Measurements from ENCODE around the gene PEPD. TPM values are rescaled to one million over a fixed set of nuclear protein-coding genes. Genes with fewer than 3 reads are reported as not detected.

PEPD gene
- total RNA-seq, 2 experiments from 2014 or later = 38.1 to 44.5 TPM

DNA sequence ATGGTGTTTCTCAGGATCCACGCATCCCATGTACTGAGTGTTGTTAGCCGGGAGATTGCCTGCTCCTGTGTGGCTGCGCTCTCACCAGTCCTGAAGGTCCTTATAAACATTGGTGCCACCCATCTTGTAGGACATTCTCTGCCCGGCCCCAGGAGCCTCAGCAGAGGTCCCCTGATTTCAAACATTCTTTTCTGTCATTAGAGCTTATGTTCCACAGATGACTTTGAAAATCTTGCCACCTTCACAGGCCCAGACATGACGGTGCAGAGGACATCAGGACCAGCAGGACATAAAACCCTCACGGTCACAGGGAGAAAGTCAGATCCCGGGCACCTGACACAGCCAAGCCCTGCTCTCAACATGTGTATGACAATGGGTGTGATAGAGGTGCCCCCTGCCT, 33.2 kb upstream of the PEPD start:
- no peaks in the 10 kb centered on the region for H3K27me3 Mint-ChIP-seq
- POLR2A ChIA-PET = no interaction called here
- H3K9me3 Mint-ChIP-seq = no peaks in the 10 kb centered on the region
- H3K27ac Mint-ChIP-seq = no peak overlapping the region
- CTCF ChIA-PET = no interaction called here
- H3K4me1 Mint-ChIP-seq = no peaks in the 10 kb centered on the region
- H3K4me3 Mint-ChIP-seq = no peak overlapping the region
- DNase-seq = no peak
- no peaks in the 10 kb centered on the region for H3K36me3 Mint-ChIP-seq (ENCODE audit: low read depth)

DNA sequence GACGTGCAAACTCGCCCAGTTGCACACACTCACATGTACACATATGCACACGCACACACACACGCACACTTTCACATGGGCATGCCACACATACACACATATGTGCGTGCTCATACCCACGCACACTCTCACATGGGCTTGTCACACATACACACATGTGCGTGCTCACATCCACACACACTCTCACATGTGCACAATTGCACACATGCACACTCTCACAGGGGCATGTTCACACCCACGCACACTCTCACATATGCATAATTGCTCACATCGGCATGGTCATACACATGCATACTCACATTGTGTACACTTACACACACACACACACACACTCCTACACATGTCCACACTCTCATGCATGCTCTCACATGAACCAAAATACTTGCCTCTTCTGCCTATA, 32.8 kb upstream of the PEPD start:
- H3K4me1 Mint-ChIP-seq = no peaks in the 10 kb centered on the region
- no peaks in the 10 kb centered on the region for H3K9me3 Mint-ChIP-seq
- POLR2A ChIA-PET = no interaction called here
- no peak overlapping the region for H3K4me3 Mint-ChIP-seq
- no peak for DNase-seq
- CTCF ChIA-PET = no interaction called here
- H3K36me3 Mint-ChIP-seq (ENCODE audit: low read depth) = no peaks in the 10 kb centered on the region
- no peak overlapping the region for H3K27ac Mint-ChIP-seq
- H3K27me3 Mint-ChIP-seq = no peaks in the 10 kb centered on the region

DNA sequence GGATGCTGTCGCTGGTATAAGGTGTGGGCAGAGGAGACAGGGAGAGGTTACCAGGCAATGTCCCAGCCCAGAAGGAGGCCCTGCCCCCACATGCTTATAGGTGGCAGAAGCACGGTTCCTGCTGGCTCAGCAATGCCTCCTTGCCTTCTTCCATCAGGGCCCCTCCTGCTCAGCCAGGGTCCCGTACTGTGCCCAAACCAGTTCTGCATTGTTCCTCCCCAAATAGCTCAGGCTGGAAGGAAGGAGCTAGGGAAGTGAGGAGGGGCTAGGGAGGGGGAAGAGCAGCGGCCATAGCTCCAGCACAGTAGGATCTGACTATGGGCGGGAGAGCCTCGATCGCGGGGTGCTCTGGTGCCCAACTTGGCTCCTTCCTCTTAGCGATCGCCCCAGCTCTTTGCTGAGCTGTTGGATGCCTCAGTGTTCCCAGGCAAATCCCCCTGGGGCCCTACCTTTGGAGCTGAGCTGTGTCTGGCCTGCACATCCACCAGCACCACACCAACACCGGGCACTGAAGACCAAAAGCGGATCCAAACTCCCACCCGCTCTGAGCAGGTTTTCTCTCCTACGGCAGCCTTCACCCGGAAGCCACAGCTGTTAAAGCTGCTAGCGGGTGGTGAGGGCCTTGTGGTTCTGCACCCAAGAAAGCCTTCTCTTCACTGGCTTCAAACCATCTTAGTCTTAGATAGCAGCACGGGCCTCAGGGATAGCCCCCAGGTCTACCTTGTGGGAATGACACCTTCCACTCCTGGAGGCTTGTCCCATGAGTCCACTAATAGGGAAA, 32.1 kb upstream of the PEPD start:
- Mint-ChIP-seq H3K36me3 (ENCODE audit: low read depth) (no peaks in the 10 kb centered on the region), H3K27me3 (no peaks in the 10 kb centered on the region), H3K27ac (no peak overlapping the region), H3K9me3 (no peaks in the 10 kb centered on the region), H3K4me1 (no peaks in the 10 kb centered on the region), H3K4me3 (no peak overlapping the region)
- DNase-seq = no peak
- ChIA-PET POLR2A (no interaction called here), CTCF (no interaction called here)

DNA sequence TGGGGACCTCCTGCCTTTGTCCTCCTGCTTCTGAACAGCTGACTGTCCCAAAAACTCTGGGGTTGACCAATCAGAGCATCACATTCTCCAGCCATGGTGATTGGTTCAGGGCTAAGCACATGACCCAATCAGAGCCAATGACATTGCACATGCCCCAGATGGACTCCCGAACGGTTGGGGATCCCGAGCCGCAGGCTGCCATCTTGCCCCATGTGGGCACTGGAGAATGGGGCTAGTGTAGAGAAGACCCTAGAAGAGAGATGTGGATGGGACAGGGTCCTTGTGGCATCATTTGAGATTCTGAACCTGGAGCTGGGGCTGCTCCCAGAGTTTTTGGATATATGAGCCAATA, 31.3 kb upstream of the PEPD start:
- POLR2A ChIA-PET = no interaction called here
- Mint-ChIP-seq H3K27ac (no peak overlapping the region), H3K27me3 (no peaks in the 10 kb centered on the region), H3K4me3 (no peak overlapping the region), H3K9me3 (no peaks in the 10 kb centered on the region), H3K4me1 (no peaks in the 10 kb centered on the region), H3K36me3 (ENCODE audit: low read depth) (no peaks in the 10 kb centered on the region)
- no peak for DNase-seq
- CTCF ChIA-PET = no interaction called here

DNA sequence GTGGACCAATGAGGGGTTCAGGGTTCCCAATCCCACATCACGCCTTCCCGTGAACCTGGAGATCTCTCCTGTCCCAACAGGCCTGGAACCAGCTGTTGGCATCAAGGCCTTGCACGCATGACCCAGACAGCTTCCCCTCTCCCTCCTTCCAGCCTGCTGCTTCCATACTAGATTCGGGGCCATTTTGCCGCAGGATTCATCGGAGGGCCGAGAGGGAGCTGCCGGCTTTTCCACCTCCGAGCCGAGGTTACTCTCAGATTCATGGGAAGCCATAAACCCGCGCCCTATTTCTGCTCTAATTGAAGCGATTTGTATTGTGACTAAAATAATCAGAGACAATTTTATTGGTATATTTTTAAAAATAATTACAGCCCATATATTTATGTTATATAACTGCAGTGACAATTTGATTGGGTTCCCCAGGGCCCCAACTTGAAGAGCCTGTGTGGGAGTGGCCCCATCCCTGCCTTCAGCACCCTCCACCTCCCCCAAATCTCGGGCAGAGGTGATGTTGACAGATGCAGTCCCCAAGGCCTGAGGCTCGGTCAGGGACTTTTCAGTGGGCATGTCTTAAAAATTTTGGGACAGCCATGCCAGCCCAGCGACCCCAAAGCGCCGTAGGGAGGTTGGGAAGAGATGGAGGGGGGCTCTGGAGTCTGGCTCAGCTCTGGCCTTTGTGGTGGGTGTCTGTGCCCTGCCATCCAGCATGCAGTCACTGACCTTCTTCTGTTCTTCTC, 30.8 kb upstream of the PEPD start:
- ChIA-PET CTCF (interaction anchor here (0.5 to 0.6 kb wide), 2 partner anchors 226 to 251 kb away, joined by 3 to 4 read pairs; no protein-coding TSS in a partner anchor), POLR2A (no interaction called here)
- Mint-ChIP-seq H3K27me3 (no peaks in the 10 kb centered on the region), H3K27ac (no peak overlapping the region), H3K4me3 (no peak overlapping the region), H3K36me3 (ENCODE audit: low read depth) (no peaks in the 10 kb centered on the region), H3K9me3 (no peaks in the 10 kb centered on the region), H3K4me1 (no peaks in the 10 kb centered on the region)
- no peak for DNase-seq

DNA sequence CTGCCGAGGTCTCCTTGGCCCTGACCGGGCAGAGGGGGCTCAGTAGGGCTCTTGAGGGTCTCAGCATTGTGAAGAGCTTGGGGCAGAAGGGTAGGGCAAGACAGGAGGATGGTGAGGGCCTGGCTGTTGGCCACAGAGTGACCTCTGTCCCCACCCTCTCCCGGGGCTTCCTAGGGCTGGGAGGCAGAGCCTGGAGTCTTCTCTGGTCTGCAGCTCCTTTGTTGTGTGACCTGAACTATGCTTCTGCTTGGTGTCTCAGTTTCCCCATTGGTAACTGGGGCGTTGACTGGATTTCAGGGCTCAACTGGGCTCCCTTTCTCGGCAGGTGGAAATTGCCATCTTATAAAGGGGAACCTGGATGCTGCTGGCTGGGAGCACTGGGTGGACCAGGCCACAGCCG, 30.1 kb upstream of the PEPD start:
- Mint-ChIP-seq H3K27ac (no peak overlapping the region), H3K9me3 (no peaks in the 10 kb centered on the region), H3K36me3 (ENCODE audit: low read depth) (no peaks in the 10 kb centered on the region), H3K27me3 (no peaks in the 10 kb centered on the region), H3K4me3 (no peak overlapping the region), H3K4me1 (no peaks in the 10 kb centered on the region)
- DNase-seq = no peak
- POLR2A ChIA-PET = no interaction called here
- CTCF ChIA-PET = interaction anchor here (0.5 kb wide), 2 partner anchors 209 to 252 kb away, joined by 3 to 4 read pairs; no protein-coding TSS in a partner anchor

DNA sequence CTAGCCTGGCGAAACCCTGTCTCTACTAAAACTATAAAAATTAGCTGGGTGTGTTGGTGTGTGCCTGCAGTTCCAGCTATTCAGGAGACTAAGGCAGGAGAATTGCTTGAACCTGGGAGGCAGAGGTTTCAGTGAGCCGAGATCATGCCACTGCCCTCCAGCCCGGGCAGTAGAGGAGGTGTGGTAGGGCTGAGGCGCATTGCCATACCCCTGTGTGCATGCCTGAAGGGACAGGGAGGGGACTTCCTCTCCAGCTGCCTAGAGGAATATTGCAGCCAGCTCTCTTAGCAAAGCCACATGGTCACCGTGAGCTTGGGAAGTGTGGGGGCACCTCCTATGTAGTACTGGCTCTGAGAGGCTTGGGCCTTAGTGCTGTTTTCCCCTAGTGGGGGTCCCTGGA, 29.2 kb upstream of the PEPD start:
- CTCF ChIA-PET = no interaction called here
- POLR2A ChIA-PET = no interaction called here
- no peak for DNase-seq
- H3K27me3 Mint-ChIP-seq = no peaks in the 10 kb centered on the region
- H3K4me1 Mint-ChIP-seq = no peaks in the 10 kb centered on the region
- H3K36me3 Mint-ChIP-seq (ENCODE audit: low read depth) = no peaks in the 10 kb centered on the region
- no peaks in the 10 kb centered on the region for H3K9me3 Mint-ChIP-seq
- H3K27ac Mint-ChIP-seq = no peak overlapping the region
- H3K4me3 Mint-ChIP-seq = no peak overlapping the region

DNA sequence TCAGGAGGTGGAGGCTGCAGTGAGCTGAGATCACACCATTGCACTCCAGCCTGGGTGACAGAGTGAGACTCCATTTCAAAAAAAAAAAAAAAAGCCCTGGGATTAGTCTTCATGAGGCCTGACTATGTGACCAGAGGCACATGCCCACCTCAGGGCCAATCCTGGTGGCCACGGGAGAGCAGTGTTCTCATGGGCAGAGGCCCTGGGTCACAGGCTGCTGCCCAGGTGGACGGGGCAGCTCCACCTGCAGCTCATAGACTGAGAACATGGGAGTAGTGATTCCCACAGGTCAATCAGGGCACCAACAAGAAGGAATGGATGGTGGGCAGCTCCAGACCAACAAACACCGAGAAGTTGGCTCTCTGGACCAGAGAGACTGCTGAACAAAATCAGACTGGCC, 26.1 kb upstream of the PEPD start:
- CTCF ChIA-PET = interaction anchor here (0.6 kb wide), 1 partner anchor 626 kb away, joined by 4 read pairs; no protein-coding TSS in a partner anchor
- Mint-ChIP-seq H3K27ac (no peak overlapping the region), H3K4me1 (no peaks in the 10 kb centered on the region), H3K9me3 (no peaks in the 10 kb centered on the region), H3K4me3 (no peak overlapping the region), H3K36me3 (ENCODE audit: low read depth) (no peaks in the 10 kb centered on the region), H3K27me3 (peaks cover under 1% of the 10 kb centered on the region)
- POLR2A ChIA-PET = no interaction called here
- no peak for DNase-seq

DNA sequence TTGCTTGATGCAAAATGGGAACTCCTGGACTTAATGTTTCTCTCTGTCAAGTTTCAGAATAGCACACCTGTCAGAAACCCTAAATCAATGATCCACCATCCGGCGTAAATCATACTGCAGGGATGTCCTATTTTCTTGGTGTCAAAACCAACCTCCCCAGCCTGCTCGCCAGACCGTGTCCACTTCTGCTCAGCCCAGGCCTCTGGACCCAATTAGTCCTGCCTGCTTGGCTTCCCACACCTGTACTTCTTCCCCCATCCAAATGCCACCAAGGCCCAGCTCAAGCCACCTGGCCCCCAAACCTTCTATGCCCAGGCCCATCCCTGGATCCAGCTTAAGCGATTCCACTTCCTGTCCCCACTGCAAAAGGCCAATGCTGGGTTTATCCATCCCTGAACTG, 25.1 kb upstream of the PEPD start:
- Mint-ChIP-seq H3K4me3 (no peak overlapping the region), H3K4me1 (no peaks in the 10 kb centered on the region), H3K9me3 (no peaks in the 10 kb centered on the region), H3K36me3 (ENCODE audit: low read depth) (no peaks in the 10 kb centered on the region), H3K27ac (no peak overlapping the region), H3K27me3 (peaks cover 2% of the 10 kb centered on the region)
- ChIA-PET POLR2A (no interaction called here), CTCF (no interaction called here)
- DNase-seq = no peak

DNA sequence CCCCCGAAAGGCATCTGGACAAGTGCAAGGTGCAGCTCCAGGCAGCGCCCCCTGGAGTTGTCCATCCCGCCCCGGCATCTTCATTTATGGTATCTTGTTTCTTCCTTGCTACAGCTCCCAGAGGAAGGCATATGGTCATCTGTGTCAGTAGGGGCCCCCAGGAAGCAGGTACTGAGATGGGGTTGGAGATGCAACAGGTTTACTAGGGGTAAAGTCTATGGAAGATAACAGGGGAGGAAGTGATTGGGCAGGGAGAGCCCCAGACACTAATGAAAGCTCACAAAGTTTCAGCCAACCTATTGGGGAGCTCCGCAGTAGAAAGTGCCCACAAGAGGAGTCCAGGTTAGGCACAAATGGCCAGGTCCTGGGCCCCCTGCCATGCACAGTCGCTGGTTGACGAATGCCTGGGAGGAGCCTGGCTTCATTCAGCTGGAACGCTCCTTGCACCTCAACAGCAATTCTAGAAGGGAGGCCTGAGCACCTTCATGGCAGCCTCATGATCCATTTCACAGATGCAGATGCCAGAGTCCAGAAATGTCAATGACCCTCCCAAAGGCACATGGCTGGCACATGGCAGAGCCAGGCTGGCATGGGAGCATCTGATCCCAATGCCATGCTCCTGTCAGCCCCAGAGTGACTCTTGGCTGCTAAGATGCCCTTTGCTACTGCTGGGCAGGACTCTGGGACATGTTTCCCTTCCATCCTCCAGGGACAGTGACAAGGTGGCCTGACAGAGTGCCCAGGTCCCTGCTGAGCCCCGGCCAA, 23.8 kb upstream of the PEPD start:
- no peak overlapping the region for H3K4me3 Mint-ChIP-seq
- POLR2A ChIA-PET = no interaction called here
- H3K27ac Mint-ChIP-seq = no peak overlapping the region
- no peaks in the 10 kb centered on the region for H3K4me1 Mint-ChIP-seq
- peaks cover 2% of the 10 kb centered on the region for H3K27me3 Mint-ChIP-seq
- H3K36me3 Mint-ChIP-seq (ENCODE audit: low read depth) = no peaks in the 10 kb centered on the region
- CTCF ChIA-PET = no interaction called here
- H3K9me3 Mint-ChIP-seq = no peaks in the 10 kb centered on the region
- no peak for DNase-seq

DNA sequence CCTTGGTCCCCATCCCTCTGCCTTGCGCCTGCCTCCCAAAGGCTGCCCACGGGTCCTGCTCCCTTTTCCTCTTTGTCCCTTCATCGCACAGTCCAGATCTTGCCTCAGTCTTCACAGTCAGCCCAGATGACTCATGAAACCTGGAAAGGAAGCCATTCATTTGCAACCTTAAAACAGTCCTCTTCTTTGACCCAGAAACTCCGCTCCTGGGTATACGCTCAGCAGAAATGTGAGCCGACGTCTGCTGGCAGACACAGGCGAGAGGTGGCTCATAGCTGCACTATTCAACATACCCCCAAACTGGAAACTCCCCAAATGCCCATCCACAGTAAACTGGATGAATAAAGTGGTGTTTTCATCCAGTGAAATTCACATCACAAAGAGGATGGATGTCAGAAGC, 13.6 kb upstream of the PEPD start:
- H3K9me3 Mint-ChIP-seq = no peaks in the 10 kb centered on the region
- no peaks in the 10 kb centered on the region for H3K36me3 Mint-ChIP-seq (ENCODE audit: low read depth)
- CTCF ChIA-PET = no interaction called here
- H3K4me3 Mint-ChIP-seq = no peak overlapping the region
- H3K27me3 Mint-ChIP-seq = peaks cover 4% of the 10 kb centered on the region
- DNase-seq = no peak
- H3K27ac Mint-ChIP-seq = no peak overlapping the region
- POLR2A ChIA-PET = no interaction called here
- no peaks in the 10 kb centered on the region for H3K4me1 Mint-ChIP-seq

DNA sequence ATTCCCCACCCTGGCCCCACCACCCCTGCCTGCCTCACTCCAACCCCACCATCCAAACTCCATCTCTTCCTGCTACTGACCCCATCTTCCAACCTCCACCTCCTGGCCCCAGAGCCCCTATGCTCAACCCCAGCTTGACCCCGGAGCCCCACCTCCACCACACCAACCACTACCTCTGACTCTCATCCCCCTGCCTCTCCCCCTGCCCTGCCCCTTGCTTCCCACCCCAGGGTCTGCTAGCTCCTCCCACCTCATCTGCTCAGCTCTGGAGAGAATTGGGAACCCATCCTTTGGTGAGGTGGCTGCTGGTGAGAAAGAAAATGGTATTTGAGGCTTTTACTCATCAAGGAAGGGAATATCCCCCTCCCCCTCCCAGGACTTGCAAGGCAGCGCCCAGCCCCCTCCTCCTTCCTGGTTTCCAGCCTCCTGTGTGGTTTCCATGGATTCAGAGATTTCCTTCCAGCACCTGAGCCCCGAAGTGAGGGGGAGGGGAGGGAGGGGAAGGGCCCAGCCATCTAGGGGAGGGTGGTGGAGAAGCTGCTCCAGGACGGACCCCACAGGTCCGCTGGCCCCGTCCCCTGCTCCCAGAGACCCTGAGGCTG, 11.4 kb upstream of the PEPD start:
- POLR2A ChIA-PET = no interaction called here
- Mint-ChIP-seq H3K27me3 (peaks cover 4% of the 10 kb centered on the region), H3K4me3 (no peak overlapping the region), H3K36me3 (ENCODE audit: low read depth) (no peaks in the 10 kb centered on the region), H3K9me3 (no peaks in the 10 kb centered on the region), H3K27ac (no peak overlapping the region), H3K4me1 (no peaks in the 10 kb centered on the region)
- DNase-seq = no peak
- CTCF ChIA-PET = no interaction called here

DNA sequence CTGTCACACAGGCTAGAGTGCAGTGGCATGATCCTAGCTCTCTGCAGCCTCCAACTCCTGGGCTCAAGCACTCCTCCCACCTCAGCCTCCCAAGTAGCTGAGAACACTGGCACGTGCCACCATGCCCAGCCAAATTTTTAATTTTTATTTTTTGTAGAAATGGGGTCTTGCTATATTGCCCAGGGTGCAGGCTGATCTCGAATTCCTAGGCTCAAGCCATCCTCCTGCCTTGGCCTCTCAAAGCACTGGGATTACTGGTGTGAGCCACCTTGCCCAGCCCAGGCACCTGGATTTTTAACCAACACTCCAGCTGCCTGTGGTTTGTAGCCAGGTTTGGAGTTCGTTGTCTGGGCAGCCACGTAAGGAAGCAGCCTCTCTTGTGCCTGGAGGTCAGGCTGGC, 9.3 kb upstream of the PEPD start:
- no peaks in the 10 kb centered on the region for H3K4me1 Mint-ChIP-seq
- H3K27me3 Mint-ChIP-seq = peaks cover 4% of the 10 kb centered on the region
- ChIA-PET POLR2A (no interaction called here), CTCF (interaction anchor here (1.2 kb wide), 1 partner anchor 20 kb away, joined by 3 read pairs; no protein-coding TSS in a partner anchor)
- no peak overlapping the region for H3K27ac Mint-ChIP-seq
- H3K4me3 Mint-ChIP-seq = no peak overlapping the region
- no peaks in the 10 kb centered on the region for H3K9me3 Mint-ChIP-seq
- DNase-seq = no peak
- H3K36me3 Mint-ChIP-seq (ENCODE audit: low read depth) = no peaks in the 10 kb centered on the region

Measured in activated CD4-positive, alpha-beta T cell treated with anti-CD3 and anti-CD28 coated beads, Interleukin-2, amount 10 ng/mL, durations not matched to agents 7 days and 5 days (primary cell).